MM.1S (cell line): Measurements from ENCODE around the gene PDS5B.

ENCODE experiments used
- EZH2 ChIP-seq: fragments of 300-600 bp; sonication (generic); optimal IDR thresholded peaks from 2 replicates; pipeline ENCODE3; 2017; ENCODE audit warnings: low read depth, mild to moderate bottlenecking, antibody characterized with exemption, low read length, mixed read lengths
- TF ChIP-seq, protein P1 (sequence below): fragments of 300-600 bp; sonication (generic); IDR thresholded peaks from 2 replicates; pipeline ENCODE4 v1.5.1; 2016; ENCODE audit warnings: antibody characterized with exemption, low read length, mixed read lengths

GRCh38 chr13:32783067-32783466 lies 196.8 kb downstream of the PDS5B start:
- TF ChIP-seq, protein P1, sequence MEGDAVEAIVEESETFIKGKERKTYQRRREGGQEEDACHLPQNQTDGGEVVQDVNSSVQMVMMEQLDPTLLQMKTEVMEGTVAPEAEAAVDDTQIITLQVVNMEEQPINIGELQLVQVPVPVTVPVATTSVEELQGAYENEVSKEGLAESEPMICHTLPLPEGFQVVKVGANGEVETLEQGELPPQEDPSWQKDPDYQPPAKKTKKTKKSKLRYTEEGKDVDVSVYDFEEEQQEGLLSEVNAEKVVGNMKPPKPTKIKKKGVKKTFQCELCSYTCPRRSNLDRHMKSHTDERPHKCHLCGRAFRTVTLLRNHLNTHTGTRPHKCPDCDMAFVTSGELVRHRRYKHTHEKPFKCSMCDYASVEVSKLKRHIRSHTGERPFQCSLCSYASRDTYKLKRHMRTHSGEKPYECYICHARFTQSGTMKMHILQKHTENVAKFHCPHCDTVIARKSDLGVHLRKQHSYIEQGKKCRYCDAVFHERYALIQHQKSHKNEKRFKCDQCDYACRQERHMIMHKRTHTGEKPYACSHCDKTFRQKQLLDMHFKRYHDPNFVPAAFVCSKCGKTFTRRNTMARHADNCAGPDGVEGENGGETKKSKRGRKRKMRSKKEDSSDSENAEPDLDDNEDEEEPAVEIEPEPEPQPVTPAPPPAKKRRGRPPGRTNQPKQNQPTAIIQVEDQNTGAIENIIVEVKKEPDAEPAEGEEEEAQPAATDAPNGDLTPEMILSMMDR = no peak
- no peak for TF ChIP-seq EZH2
